Measurements from ENCODE around the gene CBX2. TPM values are rescaled to one million over a fixed set of nuclear protein-coding genes. Genes with fewer than 3 reads are reported as not detected.

The CBX2 gene
- total and polyA plus RNA-seq, 7 donors, result 0.40 to 2.3 (median 0.57) TPM

- peak in 1 of 2 donors; percentile 27 for DNase-seq
- 55 to 68% (median 60%) methylated on average over 17 to 18 of the region's 18 CpGs for WGBS, 3 donors
- Histone ChIP-seq H3K9me3 (no peaks in the 10 kb centered on the region), H3K27ac (no peak overlapping the region), H3K4me1 (peaks cover 36% of the 10 kb centered on the region), H3K36me3 (ENCODE audit: insufficient read depth in 1 of 2, low read depth in 1 of 2) (peaks cover 0 to 16% of the 10 kb centered on the region in 2 donors), H3K27me3 (ENCODE audit: insufficient read depth in 3 of 3, low read length in 2 of 3) (peaks cover 0 to 31% (median 15%) of the 10 kb centered on the region in 3 donors), H3K4me3 (peak overlapping the region; percentile 82)
- intact Hi-C loops (cut with DNase I), result loop anchor here in 1 of 2 donors (2.0 kb wide), 1 partner anchor 40 kb away; the partner anchor contains the start of gene CBX8
- no peak for ATAC-seq
- TF ChIP-seq CTCF (IDR thresholded peaks at IDR 0.05), result no peak
Observed at GRCh38 chr17:79836510-79836971, 58.6 kb downstream of the CBX2 start.

- intact Hi-C loops (cut with DNase I), result loop anchor here in 1 of 2 donors (2.0 kb wide), 1 partner anchor 40 kb away; the partner anchor contains the start of gene CBX8
- Histone ChIP-seq H3K9me3 (no peaks in the 10 kb centered on the region), H3K27ac (no peak overlapping the region), H3K36me3 (ENCODE audit: insufficient read depth in 1 of 2, low read depth in 1 of 2) (peaks cover 0 to 16% of the 10 kb centered on the region in 2 donors), H3K27me3 (ENCODE audit: insufficient read depth in 3 of 3, low read length in 2 of 3) (peaks cover 0 to 37% (median 22%) of the 10 kb centered on the region in 3 donors), H3K4me1 (peaks cover 37% of the 10 kb centered on the region), H3K4me3 (peak overlapping the region; percentile 82)
- DNase-seq (peak; percentile 76 to 86), ATAC-seq (peak; percentile 36 to 65 (median 52))
- peak; percentile 9 for TF ChIP-seq CTCF (IDR thresholded peaks at IDR 0.05)
- WGBS, 3 donors, result 16 to 32% (median 18%) methylated on average over 34 to 41 of the region's 41 CpGs
Observed at GRCh38 chr17:79836972-79837887, 59.3 kb downstream of the CBX2 start.

Other genes with a start within 250 kb of the CBX2 start
- not detected for gene RBFOX3, start 167.1 kb upstream of the CBX2 start, total RNA-seq
- gene RBFOX3, start 167.1 kb upstream of the CBX2 start, polyA plus RNA-seq, result under 1 TPM in 1 of 3 donors, not detected in 2; 0.05 TPM
- gene ENPP7, start 47.2 kb upstream of the CBX2 start, total RNA-seq, result not detected
- gene ENPP7, start 47.2 kb upstream of the CBX2 start, polyA plus RNA-seq, result under 1 TPM in 2 of 3 donors, not detected in 1; 0.04 to 0.10 TPM
- 1 to 10 TPM in 3 of 4 donors, under 1 TPM in 1; 0.40 to 3.3 (median 1.2) TPM for gene CBX8, start 18.9 kb downstream of the CBX2 start, total RNA-seq
- 1 to 10 TPM; 1.3 to 3.5 (median 1.3) TPM for gene CBX8, start 18.9 kb downstream of the CBX2 start, polyA plus RNA-seq
- gene CBX4, start 61.3 kb downstream of the CBX2 start, total RNA-seq, result 1 to 10 TPM; 2.5 to 7.8 (median 4.6) TPM
- gene CBX4, start 61.3 kb downstream of the CBX2 start, polyA plus RNA-seq, result 1 to 10 TPM; 1.9 to 3.6 (median 2.4) TPM

All from psoas muscle (tissue), 8 donors.